Activated T-helper 17 cell treated with anti-CD3 and anti-CD28 coated beads, Interleukin-2, amount 50 U/mL, for 72 hours (primary cell): ENCODE measurements around the gene MAGEA3. TPM values are rescaled to one million over a fixed set of nuclear protein-coding genes. Genes with fewer than 3 reads are reported as not detected.
"Not testable (repeated sequence)": the region's sequence is repeated elsewhere in the genome, so short reads cannot be mapped to it uniquely, and the experiment has no call there.

Experiments used
- ATAC-seq: fragments of 150-1000 bp; cut with Tn5 transposase; replicated peaks from 2 replicates; pipeline ENCODE4 v1.10.0; 2021; ENCODE audit warnings: mild to moderate bottlenecking, moderate library complexity
- H3K27ac Mint-ChIP-seq: one replicate; pipeline ENCODE4 v1.8.0; 2022; ENCODE audit warnings: mixed read lengths
- H3K27me3 Mint-ChIP-seq: one replicate; pipeline ENCODE4 v1.8.0; 2022; ENCODE audit warnings: mixed read lengths
- H3K36me3 Mint-ChIP-seq: one replicate; pipeline ENCODE4 v1.8.0; 2022; ENCODE audit warnings: low read depth, mild to moderate bottlenecking, mixed read lengths
- H3K4me1 Mint-ChIP-seq: one replicate; pipeline ENCODE4 v1.8.0; 2022; ENCODE audit warnings: mixed read lengths
- H3K4me3 Mint-ChIP-seq: one replicate; pipeline ENCODE4 v1.8.0; 2022; ENCODE audit warnings: mild to moderate bottlenecking, mixed read lengths
- H3K9me3 Mint-ChIP-seq: one replicate; pipeline ENCODE4 v1.8.0; 2022; ENCODE audit warnings: mixed read lengths
- total RNA-seq, 2 donors: library from RNA; stranded (reverse); gene quantifications; one replicate each; pipeline ENCODE4 v1.2.3, GENCODE V29; 2022

Gene MAGEA3
- total RNA-seq, 2 donors from 2014 or later, result not detected

- not testable (repeated sequence) for H3K4me1 Mint-ChIP-seq, H3K36me3 Mint-ChIP-seq
These were observed 15.5 kb downstream of the MAGEA3 start, which contains the start of gene MAGEA2B for GRCh38 chrX:152713815-152714787. MAGEA2B (plus strand) TSS chrX:152714628; CDS start chrX:152717107, 2,479 bp downstream.

GRCh38 chrX:152725409-152725808 lies 26.8 kb downstream of the MAGEA3 start:
- no peaks in the 10 kb centered on the region for H3K9me3 Mint-ChIP-seq
- ATAC-seq, result no peak
- no peaks in the 10 kb centered on the region for H3K36me3 Mint-ChIP-seq
- H3K4me1 Mint-ChIP-seq, result no peaks in the 10 kb centered on the region
- no peak overlapping the region for H3K27ac Mint-ChIP-seq
- peaks cover 14% of the 10 kb centered on the region for H3K27me3 Mint-ChIP-seq
- H3K4me3 Mint-ChIP-seq, result no peak overlapping the region

More at GRCh38 chrX:152713815-152714787, 15.5 kb downstream of the MAGEA3 start, which contains the start of gene MAGEA2B:
- H3K27ac Mint-ChIP-seq, H3K9me3 Mint-ChIP-seq, H3K27me3 Mint-ChIP-seq, ATAC-seq, H3K4me3 Mint-ChIP-seq: not testable (repeated sequence)

GRCh38 chrX:152733261-152733975 lies 34.8 kb downstream of the MAGEA3 start, which contains the start of the genes CSAG1 and MAGEA12:
CSAG1 (minus strand) TSS chrX:152733721; CDS start chrX:152732460, 1,261 bp downstream.
MAGEA12 (plus strand) TSS chrX:152733757; CDS start chrX:152736162, 2,405 bp downstream.
- Mint-ChIP-seq H3K4me3 (no peak within 1 kb of the TSS), H3K27ac (no peak within 1 kb of the TSS), H3K4me1 (no peaks in the 10 kb centered on the region), H3K27me3 (peaks cover 6% of the 10 kb centered on the region), H3K36me3 (no peaks in the 10 kb centered on the region), H3K9me3 (no peaks in the 10 kb centered on the region)
- no peak for ATAC-seq

GRCh38 chrX:152734143-152734858 lies 35.7 kb downstream of the MAGEA3 start:
- H3K4me3 Mint-ChIP-seq, H3K27ac Mint-ChIP-seq, H3K27me3 Mint-ChIP-seq, ATAC-seq, H3K9me3 Mint-ChIP-seq, H3K36me3 Mint-ChIP-seq, H3K4me1 Mint-ChIP-seq: not testable (repeated sequence)

- Mint-ChIP-seq H3K4me3 (no peak overlapping the region), H3K4me1 (no peaks in the 10 kb centered on the region), H3K27me3 (no peaks in the 10 kb centered on the region), H3K27ac (no peak overlapping the region), H3K36me3 (no peaks in the 10 kb centered on the region), H3K9me3 (no peaks in the 10 kb centered on the region)
- no peak for ATAC-seq
These were observed 36.5 kb downstream of the MAGEA3 start for GRCh38 chrX:152735101-152735500.

DNA sequence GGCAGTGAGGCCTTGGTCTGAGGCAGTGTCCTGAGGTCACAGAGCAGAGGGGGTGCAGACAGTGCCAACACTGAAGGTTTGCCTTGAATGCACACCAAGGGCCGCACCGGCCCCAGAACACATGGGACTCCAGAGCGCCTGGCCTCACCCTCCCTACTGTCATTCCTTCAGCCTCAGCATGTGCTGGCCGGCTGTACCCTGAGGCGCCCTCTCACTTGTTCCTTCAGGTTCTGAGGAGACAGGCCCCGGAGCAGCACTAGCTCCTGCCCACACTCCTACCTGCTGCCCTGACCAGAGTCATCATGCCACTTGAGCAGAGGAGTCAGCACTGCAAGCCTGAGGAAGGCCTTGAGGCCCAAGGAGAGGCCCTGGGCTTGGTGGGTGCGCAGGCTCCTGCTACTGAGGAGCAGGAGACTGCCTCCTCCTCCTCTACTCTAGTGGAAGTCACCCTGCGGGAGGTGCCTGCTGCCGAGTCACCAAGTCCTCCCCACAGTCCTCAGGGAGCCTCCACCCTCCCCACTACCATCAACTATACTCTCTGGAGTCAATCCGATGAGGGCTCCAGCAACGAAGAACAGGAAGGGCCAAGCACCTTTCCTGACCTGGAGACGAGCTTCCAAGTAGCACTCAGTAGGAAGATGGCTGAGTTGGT lies 37.4 kb downstream of the MAGEA3 start:
- Mint-ChIP-seq H3K4me3 (no peak overlapping the region), H3K27me3 (no peaks in the 10 kb centered on the region), H3K9me3 (no peaks in the 10 kb centered on the region), H3K36me3 (no peaks in the 10 kb centered on the region), H3K4me1 (no peaks in the 10 kb centered on the region), H3K27ac (no peak overlapping the region)
- no peak for ATAC-seq

GRCh38 chrX:152736528-152736927 lies 37.9 kb downstream of the MAGEA3 start:
- not testable (repeated sequence) for H3K9me3 Mint-ChIP-seq, H3K4me1 Mint-ChIP-seq, H3K4me3 Mint-ChIP-seq, H3K27ac Mint-ChIP-seq, H3K27me3 Mint-ChIP-seq, ATAC-seq, H3K36me3 Mint-ChIP-seq

DNA sequence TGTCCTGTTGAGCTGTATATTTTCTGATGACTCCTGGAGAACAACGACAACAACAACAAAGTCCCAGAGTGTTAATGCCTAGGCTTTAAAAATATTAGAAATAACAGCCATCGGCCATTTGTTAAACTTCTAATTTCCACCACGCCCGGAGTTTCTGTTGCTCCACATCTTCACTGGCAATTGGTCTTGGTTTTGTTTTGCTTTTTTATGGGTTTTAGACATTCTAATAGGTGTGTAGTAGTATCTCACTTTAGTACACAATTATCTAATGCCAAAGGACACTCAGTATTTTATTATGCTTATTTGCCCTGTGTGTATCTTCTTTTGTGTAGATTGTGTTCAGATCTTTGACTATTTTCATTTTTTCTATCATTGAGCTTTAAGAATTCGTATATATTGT lies 40.0 kb downstream of the MAGEA3 start:
- ATAC-seq, result no peak
- Mint-ChIP-seq H3K27me3 (no peaks in the 10 kb centered on the region), H3K27ac (no peak overlapping the region), H3K9me3 (no peaks in the 10 kb centered on the region), H3K4me3 (no peak overlapping the region), H3K4me1 (no peaks in the 10 kb centered on the region), H3K36me3 (no peaks in the 10 kb centered on the region)

Other genes starting within 250 kb of the MAGEA3 start
- gene GABRA3, start 247.5 kb upstream of the MAGEA3 start, total RNA-seq, result not detected
- gene GABRQ, start 60.9 kb upstream of the MAGEA3 start, total RNA-seq, result under 1 TPM in 1 of 2 donors, not detected in 1; 0.05 TPM
- gene CSAG2, start 10.5 kb downstream of the MAGEA3 start, total RNA-seq, result not detected
- not detected for gene MAGEA2B, start 15.8 kb downstream of the MAGEA3 start, total RNA-seq
- not detected for gene CSAG1, start 34.9 kb downstream of the MAGEA3 start, total RNA-seq
- gene MAGEA12, start 35.0 kb downstream of the MAGEA3 start, total RNA-seq, result not detected
- not detected for gene MAGEA2, start 55.0 kb downstream of the MAGEA3 start, total RNA-seq
- gene CSAG3, start 60.4 kb downstream of the MAGEA3 start, total RNA-seq, result under 1 TPM in 1 of 2 donors, not detected in 1; 0.32 TPM
- not detected for gene MAGEA6, start 70.9 kb downstream of the MAGEA3 start, total RNA-seq
- gene CETN2, start 132.0 kb downstream of the MAGEA3 start, total RNA-seq, result 1 to 10 TPM; 5.2 to 7.0 TPM
- 10 to 100 TPM; 12.2 to 20.2 TPM for gene NSDHL, start 132.3 kb downstream of the MAGEA3 start, total RNA-seq
- 1 to 10 TPM; 2.3 TPM for gene ZNF185, start 199.3 kb downstream of the MAGEA3 start, total RNA-seq